Kidney tubule cell (primary cell): ENCODE measurements around the gene POU5F1.
A peak's percentile ranks its signal among the peaks of the same experiment; 100 is the strongest.

ENCODE experiments used
- DNase-seq: peaks from one replicate; pipeline ENCODE4 v3.0.0-alpha.2; 2018; ENCODE audit warnings: low spot score

POU5F1 gene

GRCh38 chr6:31114541-31114878 lies 56.0 kb downstream of the POU5F1 start, which contains the start of gene PSORS1C1:
TSS of gene PSORS1C1 (plus strand) at chr6:31114800. CDS start at chr6:31129633, 14,833 bp downstream.
- DNase-seq: peak; percentile 97
